Measurements from ENCODE around the gene TDRD1. TPM values are rescaled to one million over a fixed set of nuclear protein-coding genes. Genes with fewer than 3 reads are reported as not detected.

TDRD1 gene
- total RNA-seq, 4 donors from 2014 or later, result under 0.01 to 1.3 TPM; not detected in 2

DNA sequence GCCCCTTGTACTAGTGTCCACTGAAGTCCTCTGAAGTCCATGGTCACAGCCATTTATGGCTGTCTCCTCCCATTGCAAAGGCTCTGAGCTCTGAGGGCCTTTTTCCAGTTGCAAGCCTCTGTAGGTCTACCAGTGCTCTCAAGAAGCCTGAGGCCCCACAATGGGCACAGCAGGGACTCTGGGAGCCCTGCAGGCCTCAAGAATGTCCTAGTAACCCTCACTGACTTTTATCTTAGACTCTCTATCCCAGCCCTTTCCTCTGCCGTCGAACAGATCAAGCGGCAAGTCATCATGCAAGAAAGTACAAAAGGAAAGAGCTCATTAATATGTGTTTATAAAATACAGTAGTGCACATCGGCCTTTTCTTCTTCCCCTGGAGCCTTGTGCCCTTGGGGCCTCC lies 83.3 kb downstream of the TDRD1 start:
- H3K4me3 ChIP-seq, result no peak overlapping the region
- H3K4me1 ChIP-seq, result peaks cover 0 to 38% (median 6%) of the 10 kb centered on the region in 3 donors
- DNase-seq, result no peak
- no peaks in the 10 kb centered on the region for H3K9me3 ChIP-seq
- H3K27me3 ChIP-seq, result no peaks in the 10 kb centered on the region
- intact Hi-C loops (cut with DNase I), result no loop called here
- TF ChIP-seq, protein P1, sequence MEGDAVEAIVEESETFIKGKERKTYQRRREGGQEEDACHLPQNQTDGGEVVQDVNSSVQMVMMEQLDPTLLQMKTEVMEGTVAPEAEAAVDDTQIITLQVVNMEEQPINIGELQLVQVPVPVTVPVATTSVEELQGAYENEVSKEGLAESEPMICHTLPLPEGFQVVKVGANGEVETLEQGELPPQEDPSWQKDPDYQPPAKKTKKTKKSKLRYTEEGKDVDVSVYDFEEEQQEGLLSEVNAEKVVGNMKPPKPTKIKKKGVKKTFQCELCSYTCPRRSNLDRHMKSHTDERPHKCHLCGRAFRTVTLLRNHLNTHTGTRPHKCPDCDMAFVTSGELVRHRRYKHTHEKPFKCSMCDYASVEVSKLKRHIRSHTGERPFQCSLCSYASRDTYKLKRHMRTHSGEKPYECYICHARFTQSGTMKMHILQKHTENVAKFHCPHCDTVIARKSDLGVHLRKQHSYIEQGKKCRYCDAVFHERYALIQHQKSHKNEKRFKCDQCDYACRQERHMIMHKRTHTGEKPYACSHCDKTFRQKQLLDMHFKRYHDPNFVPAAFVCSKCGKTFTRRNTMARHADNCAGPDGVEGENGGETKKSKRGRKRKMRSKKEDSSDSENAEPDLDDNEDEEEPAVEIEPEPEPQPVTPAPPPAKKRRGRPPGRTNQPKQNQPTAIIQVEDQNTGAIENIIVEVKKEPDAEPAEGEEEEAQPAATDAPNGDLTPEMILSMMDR (IDR thresholded peaks at IDR 0.05), result no peak
- TF ChIP-seq POLR2A (IDR thresholded peaks at IDR 0.05), result no peak
- 92 to 93% methylated on average over 4 of the region's 4 CpGs for WGBS, 2 donors
- H3K27ac ChIP-seq, result no peak overlapping the region
- H3K36me3 ChIP-seq, result no peaks in the 10 kb centered on the region

DNA sequence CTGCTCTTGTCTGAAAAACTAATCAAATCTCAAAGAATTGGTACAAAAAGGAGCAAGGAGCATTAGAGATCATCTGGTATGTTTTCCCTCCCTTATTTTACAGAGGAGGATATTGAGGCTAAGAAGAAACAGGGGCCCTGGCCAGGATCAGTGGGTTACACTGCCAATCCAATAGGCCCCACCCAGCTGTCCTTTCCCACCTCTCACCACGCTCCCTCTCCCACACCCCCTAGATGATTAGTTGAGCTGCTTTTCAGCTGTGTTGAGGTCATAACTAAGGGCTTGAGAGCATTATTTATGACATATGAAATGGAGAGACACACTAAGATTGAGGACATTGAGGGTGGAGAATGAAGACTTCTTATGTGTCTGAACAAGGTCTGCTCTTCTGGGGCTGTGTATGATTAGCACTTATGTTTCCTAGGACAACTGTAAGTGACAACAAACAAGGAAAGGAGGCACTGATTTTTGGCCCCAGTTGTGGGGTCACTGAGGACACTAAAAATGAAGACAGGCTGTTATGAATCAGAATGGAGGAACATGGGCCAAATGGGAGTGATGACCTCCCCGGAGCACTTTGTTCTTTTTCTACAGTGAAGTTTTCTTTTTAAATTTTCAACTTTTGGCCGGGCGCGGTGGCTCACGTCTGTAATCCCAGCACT lies 86.4 kb downstream of the TDRD1 start:
- no peak for TF ChIP-seq POLR2A (IDR thresholded peaks at IDR 0.05)
- TF ChIP-seq, protein P1 (IDR thresholded peaks at IDR 0.05), result no peak
- peak overlapping the region in 3 of 4 donors; percentile 18 to 69 (median 52) for H3K27ac ChIP-seq

DNA sequence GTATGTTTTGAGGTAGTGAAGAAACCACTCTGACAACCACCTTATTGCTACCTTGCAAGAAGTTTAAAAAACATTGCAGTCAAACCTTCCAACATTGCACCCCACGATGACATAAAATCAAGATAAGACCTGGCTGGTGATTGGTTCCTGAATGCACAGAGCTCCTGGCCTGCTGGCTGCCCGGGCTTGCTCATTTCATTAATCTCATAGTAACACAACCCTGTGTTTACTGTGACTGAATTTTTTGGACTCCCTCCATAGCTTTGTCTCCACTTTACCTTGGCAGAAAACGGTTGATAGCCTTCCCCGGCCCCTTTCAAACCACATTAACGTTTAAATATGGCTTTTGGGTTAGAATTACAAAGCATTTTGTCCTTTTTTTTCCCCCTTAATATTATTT lies 87.4 kb downstream of the TDRD1 start:
- Histone ChIP-seq H3K4me1 (peaks cover 0 to 33% (median 13%) of the 10 kb centered on the region in 3 donors), H3K27ac (peak overlapping the region in 3 of 4 donors; percentile 16 to 69 (median 48)), H3K9me3 (no peaks in the 10 kb centered on the region), H3K27me3 (no peaks in the 10 kb centered on the region), H3K4me3 (no peak overlapping the region), H3K36me3 (no peaks in the 10 kb centered on the region)
- no peak for DNase-seq
- TF ChIP-seq, protein P1 (IDR thresholded peaks at IDR 0.05), result no peak
- no peak for TF ChIP-seq POLR2A (IDR thresholded peaks at IDR 0.05)
- WGBS, 2 donors, result 17 to 26% methylated on average over 5 of the region's 5 CpGs
- intact Hi-C loops (cut with DNase I), result no loop called here

More for the DNA sequence above, 86.4 kb downstream of the TDRD1 start:
- no peak for DNase-seq
- WGBS, 2 donors, result 59 to 65% methylated on average over 6 of the region's 6 CpGs
- no peaks in the 10 kb centered on the region for H3K27me3 ChIP-seq
- H3K9me3 ChIP-seq, result no peaks in the 10 kb centered on the region
- intact Hi-C loops (cut with DNase I), result no loop called here
- peaks cover 0 to 25% (median 6%) of the 10 kb centered on the region in 3 donors for H3K4me1 ChIP-seq
- H3K4me3 ChIP-seq, result no peak overlapping the region
- H3K36me3 ChIP-seq, result no peaks in the 10 kb centered on the region

- H3K27ac ChIP-seq, result peak overlapping the region in 3 of 4 donors; percentile 18 to 57 (median 47)
- no peak for DNase-seq
- intact Hi-C loops (cut with DNase I), result no loop called here
- WGBS, 2 donors, result 47 to 64% methylated on average over 3 of the region's 3 CpGs
- no peak for TF ChIP-seq POLR2A (IDR thresholded peaks at IDR 0.05)
- TF ChIP-seq, protein P1 (IDR thresholded peaks at IDR 0.05), result peak in 1 of 6 experiments; percentile 5
- H3K27me3 ChIP-seq, result no peaks in the 10 kb centered on the region
- H3K4me3 ChIP-seq, result no peak overlapping the region
- H3K9me3 ChIP-seq, result no peaks in the 10 kb centered on the region
- no peaks in the 10 kb centered on the region for H3K36me3 ChIP-seq
- H3K4me1 ChIP-seq, result peaks cover 0 to 27% (median 10%) of the 10 kb centered on the region in 3 donors
Measured at GRCh38 chr10:114271075-114271778, 92.1 kb downstream of the TDRD1 start.

DNA sequence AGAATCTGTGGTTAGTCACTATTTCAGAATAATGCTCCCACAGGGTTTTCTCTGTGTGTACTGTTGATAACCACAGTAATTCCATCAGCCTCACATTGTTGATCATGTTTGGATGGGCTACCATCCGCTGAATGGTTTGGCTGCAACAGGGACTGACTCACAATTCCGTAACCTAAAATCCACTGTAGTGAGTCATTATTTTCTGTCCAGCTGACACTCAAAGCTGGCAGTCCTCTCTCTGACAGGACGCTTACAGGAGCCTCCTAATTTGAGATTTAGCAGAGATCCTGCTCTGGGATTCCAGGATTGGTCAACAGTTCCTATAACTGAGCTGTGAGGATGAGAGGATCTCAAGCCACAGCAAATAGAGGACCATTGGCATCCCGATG lies 92.6 kb downstream of the TDRD1 start:
- intact Hi-C loops (cut with DNase I), result no loop called here
- DNase-seq, result no peak
- H3K9me3 ChIP-seq, result no peaks in the 10 kb centered on the region
- 8 to 22% methylated on average over 2 to 4 of the region's 4 CpGs for WGBS, 2 donors
- no peaks in the 10 kb centered on the region for H3K36me3 ChIP-seq
- H3K27ac ChIP-seq, result peak overlapping the region in 3 of 4 donors; percentile 18 to 57 (median 47)
- TF ChIP-seq POLR2A (IDR thresholded peaks at IDR 0.05), result no peak
- TF ChIP-seq, protein P1 (IDR thresholded peaks at IDR 0.05), result no peak
- peaks cover 0 to 22% (median 10%) of the 10 kb centered on the region in 3 donors for H3K4me1 ChIP-seq
- no peaks in the 10 kb centered on the region for H3K27me3 ChIP-seq
- H3K4me3 ChIP-seq, result no peak overlapping the region

Data from esophagus squamous epithelium (tissue), 5 donors.